SK-MEL-5 (cell line): Measurements from ENCODE around the gene SNN. TPM values are rescaled to one million over a fixed set of nuclear protein-coding genes. Genes with fewer than 3 reads are reported as not detected.
A peak's percentile ranks its signal among the peaks of the same experiment; 100 is the strongest.

Experiments used
- DNase-seq: peaks from one replicate; pipeline ENCODE4 v3.0.0-alpha.2; 2016; ENCODE audit warnings: low read depth, low spot score
- in situ Hi-C: cut with HindIII; loops from 2 replicates; pipeline ENCODE4 v1.10.0; 2016; ENCODE audit warnings: low sequenced_read_pairs, high pct_unique_total_duplicates, low pct_unique_long_range_greater_than_20kb
- total RNA-seq: library from RNA; depleted of rRNA; stranded (reverse); fragments of >200 nt; shearing (Covaris generic); gene quantifications from 2 replicates; pipeline ENCODE4 v1.2.3, GENCODE V29; 2014

SNN gene
- total RNA-seq, 1 experiment from 2014 or later: 23.7 TPM

DNA sequence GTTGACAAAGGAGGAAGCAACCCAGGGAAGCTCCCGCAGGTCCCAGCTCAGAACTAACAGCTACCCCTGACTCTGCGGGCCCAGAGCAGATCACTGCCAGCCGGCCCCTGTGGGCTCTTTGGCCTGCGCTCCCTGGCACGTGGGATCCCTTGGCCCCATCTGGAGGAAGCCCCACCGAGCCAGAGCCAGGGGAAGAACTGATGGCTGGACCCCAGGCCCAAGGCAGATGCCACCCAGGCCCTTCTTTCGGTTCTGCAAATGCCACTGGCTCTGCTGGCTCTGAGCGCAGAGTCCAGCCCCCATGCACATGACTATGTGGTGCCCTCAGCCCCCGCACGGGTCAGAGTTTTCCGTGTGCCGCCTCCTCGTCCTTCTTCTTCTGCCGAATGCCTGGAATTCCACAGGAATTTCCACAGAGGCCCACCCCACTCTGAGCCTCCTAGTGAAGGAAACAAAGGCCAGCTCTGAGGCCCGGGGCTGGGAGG, 35.8 kb upstream of the SNN start:
- in situ Hi-C loops: no loop called here
- peak; percentile 54 for DNase-seq

DNA sequence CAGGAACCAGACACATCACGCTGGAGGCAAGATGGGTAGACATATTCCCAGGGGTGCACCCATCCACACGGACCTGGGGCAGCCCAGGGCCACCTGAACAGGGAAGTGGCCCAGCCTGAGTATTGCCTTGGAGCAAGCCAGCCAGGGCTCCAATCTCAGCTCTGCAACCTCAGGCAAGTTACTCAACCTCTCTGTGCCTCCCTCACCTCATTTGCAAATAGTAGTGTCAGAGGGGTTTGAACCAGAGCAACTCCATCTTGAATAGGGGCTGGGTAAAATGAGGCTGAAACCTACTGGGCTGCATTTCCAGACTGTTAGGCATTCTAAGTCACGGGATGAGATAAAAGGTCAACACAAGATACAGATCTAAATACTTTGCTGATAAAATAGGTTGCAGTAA, 35.1 kb upstream of the SNN start:
- in situ Hi-C loops: no loop called here

DNA sequence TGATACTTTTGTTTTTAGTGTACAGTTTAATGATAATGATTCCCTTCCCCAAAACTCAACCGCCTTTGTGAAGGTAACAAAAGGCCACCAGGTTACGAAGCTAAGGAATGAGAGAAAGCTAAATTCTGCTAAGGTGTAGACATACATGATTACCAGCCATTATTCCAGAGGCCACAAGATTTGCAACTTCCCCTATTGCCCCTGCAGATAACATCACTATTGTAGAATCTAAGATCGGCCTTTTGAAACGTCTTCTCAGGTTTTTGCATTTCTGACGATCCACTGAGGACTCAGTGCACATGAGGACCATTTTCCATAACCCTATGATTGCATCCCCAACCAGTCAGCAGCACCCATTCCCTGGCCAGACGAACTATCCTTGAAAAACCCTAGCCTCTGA, 33.9 kb upstream of the SNN start:
- in situ Hi-C loops: no loop called here
- DNase-seq: no peak

More for the DNA sequence above, 35.1 kb upstream of the SNN start:
- DNase-seq: no peak

DNA sequence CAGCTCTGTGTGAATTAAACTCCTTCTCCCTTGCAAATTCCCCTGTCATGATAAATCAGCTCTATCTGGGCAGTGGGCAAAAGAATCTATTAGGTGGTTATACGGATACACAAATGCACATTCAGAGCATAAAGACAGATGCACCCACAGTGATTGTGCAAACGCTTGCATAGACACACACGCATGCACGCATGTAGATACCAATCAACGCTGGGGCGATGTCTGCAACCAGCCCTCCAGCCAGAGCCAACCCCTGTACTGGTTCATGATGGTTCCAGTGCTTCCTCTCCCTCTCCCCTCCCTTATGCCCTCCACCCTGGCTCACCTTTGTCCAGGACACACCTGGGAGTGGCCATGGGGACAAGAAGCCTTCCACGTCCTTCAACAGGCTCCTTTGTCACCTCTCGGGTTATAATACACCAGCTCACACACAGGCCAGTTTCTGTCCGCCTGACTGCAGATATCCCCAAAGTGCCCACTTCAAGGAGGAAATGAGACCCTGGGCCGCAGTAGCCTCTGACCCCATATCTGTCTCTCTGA, 33.1 kb upstream of the SNN start:
- in situ Hi-C loops: no loop called here
- DNase-seq: no peak

DNA sequence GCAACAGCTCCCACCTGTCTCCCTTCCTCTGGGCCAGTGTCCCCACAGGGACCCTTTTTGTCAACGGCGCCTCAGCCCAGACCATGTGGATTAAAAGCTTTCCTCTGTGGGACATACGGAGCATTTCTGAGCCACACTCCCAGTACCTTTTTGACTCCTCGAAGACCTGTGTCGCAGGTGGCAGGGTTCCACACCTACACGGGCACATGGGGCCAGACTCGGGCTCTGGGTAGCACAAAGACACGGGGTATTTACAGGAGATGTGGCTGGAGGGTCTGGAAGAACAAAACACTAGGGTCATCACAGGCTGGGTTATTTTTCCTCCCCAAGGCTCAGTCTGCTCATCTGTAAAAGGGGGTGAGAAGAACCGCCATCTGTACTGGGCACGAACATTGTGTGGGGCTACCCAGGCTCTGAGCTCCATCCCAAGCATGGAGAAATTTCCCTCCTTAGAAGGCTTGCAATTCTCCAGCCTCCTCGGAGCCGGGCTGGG, 32.5 kb upstream of the SNN start:
- in situ Hi-C loops: no loop called here
- no peak for DNase-seq

DNA sequence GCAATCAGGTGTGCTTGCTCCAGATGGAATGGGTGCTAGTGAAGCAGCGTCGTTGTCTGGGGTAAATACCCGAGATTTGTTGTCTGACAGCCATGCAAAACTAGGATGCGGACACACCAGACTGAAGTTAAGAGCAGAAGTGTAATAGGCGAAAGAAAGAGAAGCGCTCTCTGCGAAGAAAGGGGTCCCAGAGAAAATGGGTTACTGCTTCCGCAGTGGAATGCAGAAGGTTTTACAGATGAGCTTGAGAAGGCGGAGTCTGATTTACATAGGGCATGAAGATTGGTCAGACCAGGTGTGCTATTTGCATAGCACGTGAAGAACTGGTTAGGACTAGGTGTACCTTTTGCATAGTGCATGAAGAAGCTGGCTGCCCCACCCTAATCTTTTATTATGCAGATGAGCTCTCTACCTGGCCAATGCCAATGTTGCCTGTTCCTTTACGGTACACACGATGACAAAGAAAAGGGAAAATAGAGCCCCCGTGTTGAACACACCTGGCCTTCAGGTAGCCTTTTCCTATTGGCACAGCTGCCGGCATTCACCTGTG, 32.0 kb upstream of the SNN start:
- DNase-seq: no peak
- in situ Hi-C loops: no loop called here

DNA sequence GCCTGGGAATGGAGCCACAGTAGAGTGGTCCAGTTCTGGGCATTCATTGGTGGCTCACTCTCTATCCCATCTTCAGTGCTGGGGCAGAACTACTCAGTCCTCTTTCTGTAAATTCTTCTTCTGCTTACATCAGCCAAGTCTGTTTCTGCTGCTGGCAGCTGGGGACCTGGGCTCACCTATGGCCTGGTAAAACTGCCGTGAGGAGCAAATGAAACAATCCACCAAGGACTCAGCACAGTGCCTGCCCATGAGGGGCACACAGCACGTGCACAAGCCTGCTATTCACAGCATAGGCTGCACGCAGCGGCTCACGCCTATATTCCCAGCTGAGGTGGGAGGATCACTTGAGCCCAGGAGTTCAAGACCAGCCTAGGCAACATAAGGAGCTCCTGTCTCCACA, 30.9 kb upstream of the SNN start:
- in situ Hi-C loops: no loop called here
- DNase-seq: no peak

DNA sequence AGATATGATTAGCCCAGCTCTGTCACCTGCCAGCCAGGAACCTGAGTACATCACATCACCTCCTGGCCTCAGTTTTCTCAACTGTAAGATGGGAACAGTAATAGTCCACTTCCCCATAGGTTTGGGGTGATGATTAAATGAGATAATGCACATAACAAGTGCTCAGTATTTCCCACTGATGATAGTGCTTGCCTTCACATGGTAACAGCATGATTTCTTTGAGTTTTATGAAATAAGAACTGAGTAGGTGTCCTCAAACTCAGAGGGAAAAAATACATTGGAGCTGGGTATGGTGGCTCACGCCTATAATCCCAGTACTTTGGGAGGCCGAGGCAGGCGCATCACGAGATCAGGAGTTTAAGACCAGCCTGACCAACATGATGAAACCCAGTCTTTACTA, 30.1 kb upstream of the SNN start:
- in situ Hi-C loops: no loop called here
- DNase-seq: no peak

DNA sequence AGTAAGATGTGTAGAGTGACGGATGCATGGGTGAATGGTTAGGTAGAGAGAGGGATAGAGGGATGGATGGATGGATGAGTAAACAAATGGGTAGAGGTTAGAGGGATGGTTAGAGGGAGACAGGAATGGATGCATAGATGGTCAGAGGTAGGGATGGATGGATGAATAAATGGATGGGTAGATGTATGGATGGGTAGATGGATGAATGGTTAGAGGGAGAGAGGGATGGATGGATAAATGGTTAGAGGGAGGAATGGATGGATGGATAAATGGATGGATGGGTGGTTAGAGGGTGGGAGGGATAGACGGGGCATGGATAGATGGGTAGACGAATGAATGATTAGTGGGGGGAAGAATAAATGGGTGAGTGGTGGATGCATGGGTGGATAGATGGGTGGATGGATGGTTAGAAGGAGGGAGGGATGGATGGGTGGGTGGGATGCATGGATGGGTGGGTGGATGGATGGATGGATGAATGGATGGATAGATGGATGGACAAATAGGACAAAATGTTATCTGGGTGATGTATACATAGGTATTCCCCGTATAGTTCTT, 29.2 kb upstream of the SNN start:
- no peak for DNase-seq
- in situ Hi-C loops: no loop called here

DNA sequence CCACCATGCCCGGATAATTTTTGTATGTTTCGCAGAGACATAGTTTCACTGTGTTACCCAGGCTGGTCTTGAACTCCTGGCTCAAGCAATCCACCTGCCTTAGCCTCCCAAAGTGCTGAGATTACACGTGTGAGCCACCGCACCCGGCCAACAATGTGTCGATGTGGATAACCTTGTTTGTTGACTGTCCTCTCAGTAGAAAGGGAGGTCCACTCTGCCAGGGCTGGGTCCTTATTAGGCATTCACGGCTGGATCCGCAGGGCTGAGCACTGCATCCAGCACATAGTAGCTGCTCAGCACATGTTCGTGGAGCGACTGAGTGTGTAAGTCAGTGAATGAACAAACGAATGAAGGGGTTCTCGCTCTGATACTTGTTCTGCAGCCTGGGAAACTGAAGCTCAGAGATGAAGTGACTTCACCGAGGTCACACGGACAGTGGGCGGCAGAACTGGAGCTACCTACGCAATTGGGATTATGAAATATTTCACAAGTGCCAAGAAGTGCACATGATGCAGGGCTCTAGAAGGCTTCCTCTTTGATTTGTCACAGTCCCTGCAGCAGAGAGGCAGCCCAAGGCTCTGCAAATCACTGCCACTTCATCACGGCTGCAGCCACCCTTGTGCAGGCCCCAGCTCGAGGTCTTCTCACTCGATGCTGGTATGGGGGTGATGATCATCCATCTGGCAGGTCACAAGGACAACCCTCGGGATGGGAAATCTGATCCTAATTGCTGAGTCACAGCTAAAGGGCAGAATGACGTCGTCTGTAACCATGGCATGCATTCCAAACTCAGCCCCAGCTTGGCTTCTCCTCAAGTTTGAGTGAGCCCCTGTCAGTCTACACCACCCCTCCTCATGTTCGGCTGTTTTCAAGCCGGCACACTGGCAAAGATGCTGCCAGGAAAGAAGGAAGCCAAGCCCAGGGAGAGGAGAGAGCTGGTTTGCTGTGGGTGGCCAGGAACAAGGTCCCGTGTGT, 28.0 kb upstream of the SNN start:
- in situ Hi-C loops: no loop called here

DNA sequence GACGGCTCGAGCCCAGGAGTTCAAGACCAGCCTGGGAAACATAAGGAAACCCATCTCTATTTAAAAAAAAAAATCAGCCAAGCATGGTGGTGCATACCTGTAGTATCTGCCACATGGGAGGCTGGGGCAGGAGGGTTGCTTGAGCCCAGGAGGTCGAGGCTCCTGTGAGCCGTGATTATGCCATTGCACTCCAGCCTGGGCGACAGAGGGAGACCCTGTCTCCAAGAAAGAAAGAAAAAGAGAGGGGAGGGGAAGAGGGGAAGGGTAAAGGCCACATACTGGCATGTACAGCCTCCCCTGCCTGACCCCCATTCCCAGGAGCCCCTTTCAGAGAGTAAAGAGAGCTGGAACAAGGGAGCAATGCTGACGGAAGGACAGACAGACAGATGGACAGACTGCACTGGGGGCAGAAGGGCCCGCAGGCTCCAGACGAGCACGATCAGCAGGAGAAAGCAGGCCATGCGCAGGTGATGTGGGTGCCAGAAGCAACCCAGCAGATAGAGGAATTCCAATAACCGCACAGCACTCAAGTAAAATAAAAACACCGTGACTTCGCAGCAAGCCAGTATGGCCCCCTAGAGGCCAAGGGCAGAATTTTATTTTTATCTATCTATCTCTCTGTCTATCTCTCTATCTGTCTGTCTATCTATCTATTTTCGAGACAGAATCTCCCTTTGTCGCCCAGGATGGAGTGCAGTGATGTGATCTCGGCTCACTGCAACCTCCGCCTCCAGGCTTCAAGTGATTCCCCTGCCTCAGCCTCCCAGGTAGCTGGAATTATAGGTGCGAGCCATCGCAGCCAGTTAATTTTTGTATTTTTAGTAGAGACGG, 27.1 kb upstream of the SNN start:
- in situ Hi-C loops: no loop called here
- peak; percentile 88 for DNase-seq

More for the DNA sequence above, 28.0 kb upstream of the SNN start:
- peak; percentile 98 for DNase-seq

DNA sequence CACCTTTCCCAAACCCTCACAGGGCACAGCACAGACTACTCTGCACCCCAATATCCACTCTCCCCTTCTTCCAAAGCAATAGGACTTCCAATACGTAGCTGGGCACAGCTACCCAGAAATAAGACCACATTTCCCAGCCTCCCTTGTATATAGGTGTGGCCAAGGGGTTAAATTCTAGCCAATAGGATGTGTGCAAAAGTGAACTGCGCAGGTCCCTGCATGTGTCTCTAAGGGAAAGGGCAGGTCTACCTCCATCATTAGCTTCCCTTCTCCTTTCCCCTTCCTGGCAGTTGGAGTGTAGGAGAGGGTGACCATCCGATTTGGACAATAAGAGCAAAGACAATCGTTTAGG, 25.5 kb upstream of the SNN start:
- in situ Hi-C loops: no loop called here
- peak; percentile 21 for DNase-seq

DNA sequence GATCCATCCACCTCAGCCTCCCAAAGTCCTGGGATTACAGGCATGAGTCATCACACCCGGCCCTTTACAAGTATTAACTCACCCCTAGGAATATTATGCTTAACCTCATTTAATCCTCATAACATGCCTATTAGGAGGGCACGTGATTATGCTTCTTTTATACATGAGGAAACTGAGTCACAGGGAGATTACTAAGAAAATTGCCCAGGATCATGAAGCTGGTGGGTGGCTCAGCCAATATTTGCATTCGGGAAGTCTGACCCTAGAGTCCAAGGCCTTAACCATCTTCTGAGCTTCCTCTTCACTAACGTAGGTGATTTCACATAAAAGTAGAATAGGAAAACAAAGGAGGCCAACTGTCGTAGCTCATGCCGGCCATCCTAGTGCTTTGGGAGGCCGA, 19.0 kb upstream of the SNN start:
- DNase-seq: no peak
- in situ Hi-C loops: no loop called here

DNA sequence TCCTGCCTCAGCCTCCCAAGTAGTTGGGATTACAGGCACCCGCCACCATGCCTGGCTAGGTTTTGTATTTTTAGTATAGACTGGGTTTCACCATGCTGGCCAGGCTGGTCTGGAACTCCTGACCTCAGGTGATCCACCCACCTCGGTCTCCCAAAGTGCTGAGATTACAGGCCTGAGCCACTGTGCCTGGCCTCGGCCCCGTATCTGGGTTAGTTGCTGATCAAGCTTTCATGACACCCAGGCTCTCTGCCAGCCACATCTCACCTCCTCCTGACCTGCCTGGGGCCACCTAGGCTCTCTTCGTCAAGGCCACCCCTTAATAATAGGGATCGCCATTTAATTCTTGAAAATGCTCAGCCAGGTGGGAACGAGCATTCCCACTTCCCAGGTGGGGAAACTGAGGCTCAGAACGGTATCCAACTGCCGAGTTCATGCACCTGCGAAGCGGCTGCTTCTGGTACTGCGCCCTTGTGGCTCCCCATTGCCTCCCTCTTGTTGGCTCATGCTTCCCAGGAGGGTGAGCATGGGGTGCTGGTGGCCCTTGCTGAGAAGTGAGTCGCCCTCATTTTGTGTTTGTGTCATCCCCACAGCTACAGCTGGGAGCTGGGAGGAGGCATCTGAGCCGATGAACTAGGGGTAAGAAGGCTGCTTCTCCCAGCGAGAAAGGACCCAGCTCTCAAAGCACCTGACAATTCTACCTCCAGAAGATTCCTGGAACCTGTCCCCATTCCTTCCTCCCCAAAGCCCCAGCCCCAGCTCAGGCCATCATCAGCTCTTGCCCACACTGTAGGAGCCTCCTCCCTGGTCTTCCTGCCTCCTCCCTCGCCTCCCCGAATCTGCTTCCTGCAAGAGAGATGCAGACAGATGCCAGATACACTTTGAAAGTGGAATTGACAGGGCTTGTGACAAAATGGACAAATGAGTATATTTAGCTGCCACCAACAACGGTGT, 17.3 kb upstream of the SNN start:
- DNase-seq: no peak
- in situ Hi-C loops: no loop called here

DNA sequence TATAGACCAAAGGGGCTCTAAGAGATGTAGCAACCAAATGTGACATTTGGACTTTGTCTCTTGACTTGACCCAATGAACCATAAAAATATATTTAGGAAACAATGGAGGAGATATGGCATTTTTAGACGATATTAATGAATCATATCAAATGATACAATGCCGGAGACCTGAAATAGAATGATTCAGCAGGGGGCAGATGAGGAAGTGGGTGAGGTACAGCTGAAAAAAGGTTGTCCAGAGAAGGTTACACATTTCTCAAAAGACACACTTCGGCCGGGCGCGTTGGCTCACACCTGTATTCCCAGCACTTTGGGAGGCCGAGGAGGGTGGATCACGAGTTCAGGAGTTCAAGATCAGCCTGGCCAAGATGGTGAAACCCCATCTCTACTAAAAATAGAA, 16.5 kb upstream of the SNN start:
- in situ Hi-C loops: no loop called here
- DNase-seq: no peak

DNA sequence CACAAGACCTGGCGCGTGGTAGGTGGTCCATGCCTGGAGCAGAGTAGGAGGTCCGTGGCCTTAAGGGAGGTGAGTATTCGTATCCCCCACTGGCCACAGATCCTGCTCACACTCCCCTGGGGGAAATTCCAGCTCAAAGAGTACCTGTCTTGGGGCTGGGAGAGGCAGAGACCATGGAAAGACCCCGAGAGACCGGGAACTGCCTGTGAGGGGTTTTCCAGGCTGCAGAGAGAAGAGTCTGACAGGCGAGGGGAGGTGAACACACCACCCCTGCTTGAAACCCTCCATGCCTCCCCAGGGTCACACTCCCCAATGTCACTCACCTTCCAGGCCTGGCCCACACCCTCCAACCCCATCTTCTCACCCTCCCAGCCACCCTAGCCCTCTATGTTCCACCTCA, 12.6 kb upstream of the SNN start:
- no peak for DNase-seq
- in situ Hi-C loops: no loop called here

DNA sequence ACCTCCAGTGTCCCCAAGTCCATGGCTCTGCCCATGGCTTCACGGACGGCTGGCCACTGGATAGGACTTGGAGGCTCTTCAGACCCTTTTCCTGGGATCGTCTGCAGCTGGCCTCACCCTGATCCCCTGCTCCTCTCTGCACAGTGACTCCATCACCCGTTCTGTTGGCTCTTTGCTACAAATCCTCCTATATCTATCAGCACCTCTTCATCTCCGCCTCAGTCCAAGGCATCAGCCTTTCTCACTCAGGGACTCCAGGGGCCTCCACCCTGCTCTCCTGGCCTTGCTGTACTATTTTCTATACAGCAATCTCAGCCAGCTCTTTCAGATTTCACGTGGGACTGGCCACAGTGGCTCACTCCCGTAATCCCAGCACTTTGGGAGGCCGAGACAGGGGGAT, 10.7 kb upstream of the SNN start:
- in situ Hi-C loops: no loop called here
- DNase-seq: no peak
